Right cardiac atrium (tissue), 5 donors: Measurements from ENCODE around the gene TENM3. TPM values are rescaled to one million over a fixed set of nuclear protein-coding genes. Genes with fewer than 3 reads are reported as not detected.

Experiments
- ATAC-seq, 2 donors: fragments of 200-7000 bp; cut with Tn5 transposase; one replicate each; pipeline versions ENCODE4 v1.8.0 to v1.9.1; 2020; ENCODE audit warnings: moderate library complexity in 2 of 2, mild to moderate bottlenecking in 1 of 2
- DNase-seq, 3 donors: peaks; one replicate each; pipeline ENCODE4 v3.0.0-alpha.2; 2020
- H3K27ac ChIP-seq: one replicate; pipeline ENCODE4 v1.5.1; 2013; ENCODE audit warnings: mild to moderate bottlenecking, low read length, control low read depth, moderate library complexity
- H3K27me3 ChIP-seq: one replicate; pipeline ENCODE4 v1.6.1; 2013; ENCODE audit not compliant: control insufficient read depth, insufficient read depth
- H3K4me1 ChIP-seq: one replicate; pipeline ENCODE4 v1.6.1; 2013; ENCODE audit warnings: low read length; ENCODE audit not compliant: control insufficient read depth, insufficient read depth
- H3K4me3 ChIP-seq: one replicate; pipeline ENCODE4 v1.5.1; 2013; ENCODE audit warnings: low read length, control low read depth
- H3K9me3 ChIP-seq: one replicate; pipeline ENCODE4 v1.6.1; 2013; ENCODE audit warnings: low read length; ENCODE audit not compliant: control insufficient read depth
- WGBS: extraction: QIAGEN DNeasy Blood & Tissue Kit; methylation state at CpG from one replicate; pipeline ENCODE4 v1.1.7; 2013; 5-methylcytosine and 5-hydroxymethylcytosine counted together
- intact Hi-C, 4 donors: fragments of 100-400 bp; cut with DNase I; formaldehyde crosslinking; loops; one replicate each; pipeline versions ENCODE4 v1.11.0 to v1.14.0; 2022 to 2023
- polyA plus RNA-seq: library from polyadenylated mRNA; stranded (reverse); fragments of 200-250 nt; gene quantifications from one replicate; pipeline ENCODE4 v1.2.3, GENCODE V29; 2013
- total RNA-seq, 4 donors: library from RNA; stranded (reverse); fragmentation: NEBNext Ultra II Directional; extraction: Animal tissue kit (Norgen Biotek cat#: 25700); gene quantifications; one replicate each; pipeline ENCODE4 v1.2.1, GENCODE V29; 2021
- donor health status: healthy with polysubstance abuse.
- donor health status: DM: no; HTN: yes; CAD: no.
- donor health status: DM: no; HTN: no; CAD: no.
- donor health status: DM: no; HTN: yes; CAD: no; lungs with severe emphysema.
- donor health status: DM: yes; HTN: yes; CAD: no.

Gene TENM3
- total and polyA plus RNA-seq, 5 donors, result 0.88 to 9.5 (median 5.0) TPM

DNA sequence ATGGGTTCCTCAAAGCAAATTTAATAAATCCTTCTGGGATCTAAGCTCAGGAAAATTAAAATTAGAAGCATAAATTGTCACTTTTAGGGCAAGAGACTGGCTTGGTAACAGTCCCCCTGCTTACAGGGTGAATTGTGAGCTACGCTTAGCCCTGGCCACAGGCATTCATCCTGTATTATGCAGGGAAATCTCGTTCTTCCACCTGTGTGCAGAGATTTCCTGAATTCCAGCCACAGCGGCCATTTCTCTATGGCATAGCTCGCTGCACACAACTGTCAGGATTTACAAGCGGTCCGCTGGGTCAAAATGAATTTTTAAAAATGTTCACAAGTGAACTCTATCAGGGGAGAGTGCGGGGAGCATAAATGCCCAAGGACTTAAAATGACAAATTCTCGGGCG is 562.1 kb downstream of the TENM3 start:
- Histone ChIP-seq H3K4me1 (no peaks in the 10 kb centered on the region), H3K27me3 (no peaks in the 10 kb centered on the region), H3K9me3 (no peaks in the 10 kb centered on the region), H3K4me3 (no peak overlapping the region), H3K27ac (no peak overlapping the region)
- ATAC-seq (no peak), DNase-seq (no peak)
- WGBS, result 84% methylated on average over 9 of the region's 9 CpGs
- intact Hi-C loops, result loop anchor here in 2 of 4 donors (5.0 to 10.0 kb wide), 3 partner anchors 321 to 1661 kb away; no protein-coding TSS in a partner anchor

DNA sequence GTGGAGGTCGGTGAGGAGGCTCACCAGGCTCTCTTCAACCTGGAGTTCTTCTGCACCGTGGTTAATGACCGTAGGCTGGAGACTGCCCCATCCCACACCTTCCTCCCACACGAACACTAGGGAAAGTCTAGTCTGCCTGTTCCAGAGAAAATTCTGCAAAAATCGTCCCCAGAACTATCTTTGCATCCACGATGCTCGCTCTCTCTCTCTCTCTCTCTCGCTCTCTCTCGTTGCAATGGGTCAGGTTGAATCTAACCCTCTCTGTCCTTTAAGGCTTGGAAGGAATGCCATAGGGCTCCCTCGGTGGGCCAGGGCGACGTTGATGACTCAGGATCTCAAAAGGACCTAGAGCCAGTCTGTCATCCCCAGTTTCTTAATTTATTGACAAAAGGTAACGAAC is 562.5 kb downstream of the TENM3 start:
- 67% methylated on average over 13 of the region's 13 CpGs for WGBS
- no peak overlapping the region for H3K4me3 ChIP-seq
- intact Hi-C loops, result loop anchor here in 2 of 4 donors (5.0 to 10.0 kb wide), 3 partner anchors 321 to 1661 kb away; no protein-coding TSS in a partner anchor

DNA sequence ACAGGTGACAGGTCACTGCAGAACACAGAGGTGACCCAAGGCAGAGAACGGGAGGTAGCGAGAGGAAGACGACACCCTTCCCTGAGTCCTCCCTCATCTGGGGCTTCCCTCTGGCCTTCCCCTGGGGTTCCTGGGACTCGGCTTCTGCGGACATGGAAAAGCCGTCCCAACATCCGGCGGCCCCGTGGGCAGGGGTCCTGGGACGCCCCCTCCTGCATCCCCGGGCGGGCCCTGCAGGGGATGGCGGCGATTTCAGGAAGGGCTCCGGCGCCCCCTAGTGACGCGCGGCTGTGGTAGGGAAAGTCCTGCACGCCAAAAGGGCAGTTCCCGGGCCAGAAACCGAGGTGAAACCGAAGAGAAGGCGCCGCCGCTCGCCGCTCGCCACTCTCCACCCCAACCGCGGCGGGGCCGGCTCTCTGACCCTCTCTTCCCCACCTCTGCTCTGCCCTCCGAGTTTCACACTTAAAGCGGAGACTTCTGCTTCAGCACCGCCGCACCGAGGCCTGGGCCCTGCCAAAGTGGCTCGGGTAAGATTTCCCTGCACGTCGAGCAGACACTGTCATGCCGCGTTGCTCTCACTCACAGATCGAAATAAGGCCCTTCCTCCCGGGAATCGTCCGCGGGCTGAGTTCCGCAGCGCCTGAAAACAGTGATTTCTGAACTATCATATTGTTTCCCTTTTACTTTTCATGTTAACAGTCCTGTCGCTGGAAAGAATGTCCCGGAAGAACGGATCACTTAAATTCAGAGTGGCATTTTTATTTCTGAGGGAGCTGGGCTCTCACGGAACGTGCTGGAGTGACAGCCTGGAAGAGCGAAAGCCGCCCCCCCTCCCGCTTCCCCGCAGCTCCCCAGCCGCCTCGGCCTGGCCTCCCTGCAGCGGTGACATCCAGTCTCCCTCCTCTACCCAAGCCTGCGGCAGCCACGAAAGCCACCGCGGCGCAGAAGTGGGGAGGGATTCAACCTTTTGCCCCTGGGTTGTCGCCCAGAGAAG is 563.4 kb downstream of the TENM3 start:
- H3K27ac ChIP-seq, result no peak overlapping the region
- ATAC-seq, result peak; percentile 91 to 93
- H3K4me1 ChIP-seq, result no peaks in the 10 kb centered on the region
- intact Hi-C loops, result loop anchor here in 2 of 4 donors (5.0 to 10.0 kb wide), 3 partner anchors 322 to 1662 kb away; no protein-coding TSS in a partner anchor
- WGBS, result 4% methylated on average over 68 of the region's 68 CpGs
- peak overlapping the region; percentile 52 for H3K4me3 ChIP-seq
- H3K9me3 ChIP-seq, result no peaks in the 10 kb centered on the region
- H3K27me3 ChIP-seq, result no peaks in the 10 kb centered on the region
- peak; percentile 81 to 93 (median 90) for DNase-seq

More for the DNA sequence above, 562.5 kb downstream of the TENM3 start:
- ATAC-seq (no peak), DNase-seq (no peak)
- no peak overlapping the region for H3K27ac ChIP-seq
- no peaks in the 10 kb centered on the region for H3K27me3 ChIP-seq
- H3K4me1 ChIP-seq, result no peaks in the 10 kb centered on the region
- no peaks in the 10 kb centered on the region for H3K9me3 ChIP-seq

DNA sequence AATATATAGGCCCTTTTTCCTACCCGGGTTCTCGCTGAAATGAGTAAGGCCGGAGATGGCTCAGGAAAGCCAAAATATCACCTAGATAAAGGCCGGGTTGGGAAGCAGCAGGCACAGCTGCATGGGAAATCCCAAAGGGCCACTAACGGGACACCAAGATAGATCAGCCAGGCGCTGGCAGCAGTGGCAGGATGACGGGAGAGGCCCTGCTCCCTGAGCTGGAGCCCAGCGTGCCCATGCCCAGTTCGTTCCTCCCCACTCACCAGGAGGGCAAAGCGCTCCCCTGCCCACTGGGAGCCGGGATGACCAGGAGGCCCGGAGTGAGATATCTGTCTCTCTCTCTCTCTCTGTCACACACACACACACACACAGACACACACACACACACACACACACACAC is 564.1 kb downstream of the TENM3 start:
- H3K4me1 ChIP-seq, result no peaks in the 10 kb centered on the region
- no peak overlapping the region for H3K27ac ChIP-seq
- intact Hi-C loops, result loop anchor here in 2 of 4 donors (5.0 to 10.0 kb wide), 3 partner anchors 323 to 1663 kb away; no protein-coding TSS in a partner anchor
- DNase-seq, result peak in 2 of 3 donors; percentile 20 to 56
- peak overlapping the region; percentile 52 for H3K4me3 ChIP-seq
- peak; percentile 33 to 43 for ATAC-seq
- H3K9me3 ChIP-seq, result no peaks in the 10 kb centered on the region
- no peaks in the 10 kb centered on the region for H3K27me3 ChIP-seq
- 46% methylated on average over 12 of the region's 12 CpGs for WGBS

DNA sequence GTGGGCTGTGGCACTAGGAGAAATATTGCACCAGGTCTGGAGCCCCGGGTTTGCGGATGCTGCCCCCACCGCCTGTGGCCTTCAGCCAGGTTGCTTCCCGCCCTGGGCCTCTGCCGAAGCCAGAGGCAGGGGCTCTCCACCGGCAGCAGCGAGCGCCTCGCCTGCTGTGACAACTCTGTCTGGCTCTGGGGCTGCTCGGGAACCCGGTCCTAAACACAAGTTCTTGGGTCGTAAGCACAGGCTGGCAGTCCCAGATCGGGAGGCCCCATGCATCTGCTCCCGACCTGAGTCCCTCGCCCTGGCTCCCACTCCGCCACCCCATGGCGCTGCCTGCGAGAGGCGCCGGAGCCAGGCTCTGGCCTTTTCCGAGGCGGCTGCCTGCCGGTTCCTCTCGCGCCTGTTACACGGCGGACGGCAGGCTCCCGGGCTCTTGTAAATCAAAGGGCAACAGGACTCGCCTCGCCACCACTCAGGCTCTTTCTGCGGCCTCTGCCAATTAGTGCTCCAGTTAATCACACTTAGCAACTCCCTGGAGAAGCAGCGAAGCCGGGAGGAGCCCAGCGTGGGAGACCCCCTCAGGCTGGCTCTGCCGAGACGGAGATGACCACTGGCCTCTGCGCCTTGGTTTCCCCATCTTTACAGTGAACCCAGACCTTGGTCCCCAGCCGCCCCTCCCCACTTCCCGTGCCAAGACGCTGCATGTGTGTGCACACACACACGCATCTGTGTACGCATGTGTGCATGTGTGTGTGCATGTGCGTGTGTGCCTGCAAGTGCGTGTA is 564.8 kb downstream of the TENM3 start:
- Histone ChIP-seq H3K27me3 (no peaks in the 10 kb centered on the region), H3K9me3 (no peaks in the 10 kb centered on the region), H3K27ac (no peak overlapping the region), H3K4me3 (no peak overlapping the region), H3K4me1 (no peaks in the 10 kb centered on the region)
- WGBS, result 93% methylated on average over 45 of the region's 45 CpGs
- DNase-seq (no peak), ATAC-seq (no peak)
- intact Hi-C loops, result loop anchor here in 2 of 4 donors (5.0 to 10.0 kb wide), 3 partner anchors 323 to 1663 kb away; no protein-coding TSS in a partner anchor

DNA sequence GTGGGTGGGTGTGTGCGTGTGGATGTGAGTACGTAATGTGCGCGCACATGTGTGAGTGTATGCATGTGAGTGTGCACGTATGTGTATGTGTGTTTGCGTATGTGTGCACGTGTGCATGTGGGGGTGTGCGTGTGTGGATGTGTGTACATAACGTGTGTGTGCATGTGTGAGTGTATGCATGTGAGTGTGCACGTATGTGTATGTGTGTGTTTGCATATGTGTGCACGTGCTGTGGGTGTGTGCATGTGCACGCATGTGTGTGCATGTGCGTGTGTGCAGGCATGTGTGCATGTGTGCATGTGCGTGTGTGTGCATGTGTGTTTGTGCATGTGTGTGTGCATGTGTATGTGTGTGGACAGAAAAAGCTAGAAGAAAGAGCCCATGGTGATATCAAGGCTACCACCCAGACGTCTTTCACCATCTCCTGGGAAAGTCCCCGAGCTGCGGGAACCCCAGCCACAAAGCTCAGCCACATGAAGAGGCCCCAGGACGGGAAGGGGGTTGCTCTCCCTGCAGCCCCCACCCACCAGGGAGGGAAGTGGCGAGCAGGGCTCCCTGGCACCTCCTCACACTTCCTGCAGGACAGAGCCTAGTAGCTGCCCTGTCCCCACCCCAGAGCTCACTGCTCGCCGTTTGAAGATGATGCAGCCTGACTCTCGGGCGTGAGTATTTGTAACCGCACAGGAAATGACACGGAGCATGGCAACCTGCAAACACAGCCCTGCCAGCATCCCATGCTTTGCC is 565.6 kb downstream of the TENM3 start:
- DNase-seq, result no peak
- Histone ChIP-seq H3K27me3 (no peaks in the 10 kb centered on the region), H3K4me1 (no peaks in the 10 kb centered on the region), H3K27ac (no peak overlapping the region), H3K4me3 (no peak overlapping the region), H3K9me3 (no peaks in the 10 kb centered on the region)
- WGBS, result 78% methylated on average over 25 of the region's 25 CpGs
- no peak for ATAC-seq
- intact Hi-C loops, result loop anchor here in 2 of 4 donors (5.0 to 10.0 kb wide), 3 partner anchors 324 to 1664 kb away; no protein-coding TSS in a partner anchor

DNA sequence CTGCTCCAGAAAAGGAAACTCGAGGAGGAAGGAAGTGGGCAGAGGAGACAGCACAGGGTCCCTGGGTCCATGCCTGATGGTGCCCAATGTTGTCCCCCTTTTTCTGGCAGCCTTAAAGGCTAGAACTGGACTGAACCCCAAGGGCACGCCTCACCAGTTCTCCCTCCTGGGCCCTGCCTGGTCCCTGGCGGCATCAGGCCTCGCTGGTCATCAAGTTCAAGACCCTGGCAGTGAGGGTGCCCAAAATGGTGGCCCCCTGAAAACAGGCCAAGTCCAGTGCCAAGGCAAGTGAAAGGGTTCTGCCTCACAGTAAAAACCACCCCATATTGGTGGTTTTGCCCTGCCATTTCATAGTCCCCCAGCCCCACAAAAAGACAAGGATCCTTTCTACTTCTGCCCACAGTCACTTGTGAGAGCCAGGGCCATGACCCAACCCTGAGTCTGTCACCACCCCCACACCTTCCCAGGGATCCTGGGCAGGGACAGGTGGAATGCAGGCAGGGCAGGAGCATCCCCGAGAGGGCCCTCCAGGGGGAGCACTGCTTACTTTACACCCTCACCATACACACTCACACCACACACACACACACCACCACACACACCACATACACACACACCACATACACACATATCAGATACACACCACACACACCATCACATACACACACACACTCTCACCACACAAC is 566.4 kb downstream of the TENM3 start:
- ATAC-seq, result no peak
- intact Hi-C loops, result loop anchor here in 2 of 4 donors (5.0 to 10.0 kb wide), 3 partner anchors 325 to 1665 kb away; no protein-coding TSS in a partner anchor
- 75% methylated on average over 5 of the region's 5 CpGs for WGBS

DNA sequence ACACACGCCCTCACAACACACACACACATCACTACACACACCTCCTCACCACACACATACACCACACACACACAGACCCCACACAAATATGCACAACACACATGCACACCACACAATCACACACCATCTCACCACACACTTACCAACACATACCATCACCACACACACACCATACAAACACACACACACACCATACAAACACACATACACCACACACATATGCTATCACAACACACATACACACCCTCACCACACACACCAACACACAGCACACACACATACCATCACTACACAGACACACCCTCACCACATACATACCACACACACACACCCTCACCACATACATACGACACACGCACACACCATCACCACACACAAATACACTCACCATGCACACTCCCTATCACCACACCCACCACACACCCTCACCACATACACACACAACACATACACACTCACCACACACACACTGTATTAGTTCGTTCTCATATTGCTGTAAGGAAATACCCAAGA is 567.0 kb downstream of the TENM3 start:
- H3K4me1 ChIP-seq, result no peaks in the 10 kb centered on the region
- intact Hi-C loops, result no loop called here
- 95% methylated on average over 4 of the region's 4 CpGs for WGBS
- DNase-seq, result no peak
- H3K27me3 ChIP-seq, result no peaks in the 10 kb centered on the region
- H3K4me3 ChIP-seq, result no peak overlapping the region
- no peak for ATAC-seq
- no peak overlapping the region for H3K27ac ChIP-seq
- H3K9me3 ChIP-seq, result no peaks in the 10 kb centered on the region

More for the DNA sequence above, 566.4 kb downstream of the TENM3 start:
- H3K4me1 ChIP-seq, result no peaks in the 10 kb centered on the region
- H3K4me3 ChIP-seq, result no peak overlapping the region
- DNase-seq, result no peak
- H3K27ac ChIP-seq, result no peak overlapping the region
- H3K9me3 ChIP-seq, result no peaks in the 10 kb centered on the region
- no peaks in the 10 kb centered on the region for H3K27me3 ChIP-seq

DNA sequence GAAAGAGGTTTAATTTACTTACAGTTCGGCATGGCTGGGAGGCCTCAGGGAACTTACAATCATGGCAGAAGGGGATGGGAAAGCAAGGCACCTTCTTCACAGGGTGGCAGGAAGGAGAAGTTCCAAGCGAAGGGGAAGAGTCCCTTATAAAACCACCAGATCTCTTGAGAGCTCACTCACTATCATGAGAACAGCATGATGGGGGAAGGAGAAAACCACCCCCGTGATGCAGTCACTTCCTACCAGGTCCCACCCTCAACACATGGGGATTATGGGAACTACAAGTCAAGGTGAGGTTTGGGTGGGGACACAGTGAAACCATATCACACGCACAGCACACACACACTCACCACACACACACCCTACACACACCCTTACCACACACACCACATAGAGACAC is 569.7 kb downstream of the TENM3 start:
- H3K27me3 ChIP-seq, result no peaks in the 10 kb centered on the region
- no peaks in the 10 kb centered on the region for H3K4me1 ChIP-seq
- no peak overlapping the region for H3K27ac ChIP-seq
- ATAC-seq (no peak), DNase-seq (no peak)
- intact Hi-C loops, result no loop called here
- 87% methylated on average over 4 of the region's 4 CpGs for WGBS
- H3K4me3 ChIP-seq, result no peak overlapping the region
- H3K9me3 ChIP-seq, result no peaks in the 10 kb centered on the region
